Upper lobe of left lung (tissue), 6 donors: ENCODE measurements around the gene EEPD1. TPM values are rescaled to one million over a fixed set of nuclear protein-coding genes. Genes with fewer than 3 reads are reported as not detected.

ENCODE experiments used
- ATAC-seq, 2 donors: fragments of 200-7000 bp; cut with Tn5 transposase; one replicate each; pipeline ENCODE4 v1.9.1; 2022; ENCODE audit warnings: mild to moderate bottlenecking in 2 of 2, moderate library complexity in 2 of 2; ENCODE audit not compliant: low FRiP score in 2 of 2
- DNase-seq, 2 donors: peaks; one replicate each; pipeline ENCODE4 v3.0.0-alpha.2; 2019 to 2020
- H3K27ac ChIP-seq, 4 donors: fragments of 200-600 bp; sonication (generic); one replicate each; pipeline ENCODE4 v1.5.1; 2016 to 2019
- H3K27me3 ChIP-seq, 4 donors: fragments of 200-600 bp; sonication (generic); one replicate each; pipeline ENCODE4 v1.5.1; 2017 to 2019
- H3K36me3 ChIP-seq, 4 donors: fragments of 200-600 bp; sonication (generic); one replicate each; pipeline ENCODE4 v1.5.1; 2016 to 2019
- H3K4me1 ChIP-seq, 4 donors: fragments of 200-600 bp; sonication (generic); one replicate each; pipeline ENCODE4 v1.5.1; 2018 to 2019
- H3K4me3 ChIP-seq, 4 donors: fragments of 200-600 bp; sonication (generic); one replicate each; pipeline ENCODE4 v1.5.1; 2017 to 2019; ENCODE audit warnings: mild to moderate bottlenecking in 2 of 4, moderate library complexity in 1 of 4
- H3K9me3 ChIP-seq, 4 donors: fragments of 200-600 bp; sonication (generic); one replicate each; pipeline ENCODE4 v1.5.1; 2018 to 2019
- EP300 ChIP-seq, 4 donors: sonication (generic); formaldehyde crosslinking; IDR thresholded peaks; one replicate each; pipeline ENCODE4 v1.5.1; 2017; ENCODE audit warnings: antibody characterized with exemption in 4 of 4, control low read depth in 2 of 4
- POLR2A ChIP-seq, 4 donors: fragments of 450-650 bp; IDR thresholded peaks; one replicate each; pipeline ENCODE4 v1.5.1; 2016 to 2017; ENCODE audit warnings: antibody characterized with exemption in 4 of 4, mild to moderate bottlenecking in 2 of 4
- POLR2AphosphoS5 ChIP-seq, 2 donors: sonication (generic); formaldehyde crosslinking; IDR thresholded peaks; one replicate each; pipeline ENCODE4 v1.5.1; 2017; ENCODE audit warnings: antibody characterized with exemption in 2 of 2
- WGBS, 2 donors: methylation state at CpG; one replicate each; pipeline ENCODE4 v1.1.5; 2017 to 2018; 5-methylcytosine and 5-hydroxymethylcytosine counted together
- total RNA-seq, 6 donors: library from RNA; depleted of rRNA in 4 of 6; stranded (reverse); fragments of >200 nt in 4 of 6; gene quantifications; one replicate each; pipeline versions ENCODE4 v1.1.0 to v1.2.1, GENCODE V29; 2016 to 2021
- TF ChIP-seq, protein P1 (sequence below), 6 experiments: fragments of 450-650 bp in 4 of 6; fragments of 200-600 bp in 2 of 6; sonication (generic) in 2 of 6; IDR thresholded peaks; one replicate each; pipeline ENCODE4 v1.5.1; 2016 to 2019; ENCODE audit warnings: antibody characterized with exemption in 6 of 6
- donor health status: DM: no; HTN: no; CAD: no; lungs with moderate emphysema.
- donor health status: DM: no; HTN: yes; CAD: no; lungs with severe emphysema.

Gene EEPD1
- total RNA-seq, 6 donors from 2014 or later: 5.9 to 25.1 (median 11.2) TPM

DNA sequence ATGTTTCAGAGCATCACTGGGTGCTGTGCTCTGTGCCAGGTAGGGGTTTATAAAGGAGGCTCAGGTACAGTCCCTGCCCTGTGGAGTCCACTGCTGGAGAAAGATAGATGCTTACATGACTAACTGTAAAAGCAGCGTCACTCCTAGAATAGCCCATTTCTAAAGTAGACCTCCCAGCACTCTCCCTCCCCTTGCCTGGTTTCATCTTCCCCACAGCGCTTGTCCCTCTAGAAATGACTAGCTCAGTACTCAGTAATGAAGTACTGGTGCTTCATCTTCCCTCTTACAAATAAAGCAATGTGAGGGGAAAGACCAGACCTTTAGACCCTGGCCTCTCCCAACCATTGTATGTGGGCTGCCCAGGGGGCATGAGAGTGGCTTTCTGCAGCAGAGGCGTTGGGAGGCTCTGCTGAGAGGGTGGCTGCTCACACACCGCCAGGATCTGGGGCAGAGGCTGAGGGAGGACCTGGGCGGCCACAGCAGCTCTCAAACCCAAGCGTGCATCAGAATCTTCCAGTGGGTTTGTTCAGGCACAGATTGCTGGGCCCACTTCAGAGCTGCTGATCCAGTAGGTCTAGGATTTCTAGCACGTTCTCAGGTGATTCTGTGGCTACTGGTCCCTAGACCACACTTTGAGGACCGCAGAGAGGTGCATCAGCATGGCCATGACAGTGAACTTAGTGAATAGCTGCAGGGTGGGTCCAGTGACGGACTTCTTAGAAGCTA lies 126.3 kb downstream of the EEPD1 start:
- ATAC-seq (no peak), DNase-seq (no peak)
- H3K9me3 ChIP-seq: no peaks in the 10 kb centered on the region
- H3K36me3 ChIP-seq: no peaks in the 10 kb centered on the region
- TF ChIP-seq EP300 (IDR thresholded peaks at IDR 0.05) (no peak), POLR2AphosphoS5 (IDR thresholded peaks at IDR 0.05) (no peak), POLR2A (IDR thresholded peaks at IDR 0.05) (no peak)
- TF ChIP-seq, protein P1, sequence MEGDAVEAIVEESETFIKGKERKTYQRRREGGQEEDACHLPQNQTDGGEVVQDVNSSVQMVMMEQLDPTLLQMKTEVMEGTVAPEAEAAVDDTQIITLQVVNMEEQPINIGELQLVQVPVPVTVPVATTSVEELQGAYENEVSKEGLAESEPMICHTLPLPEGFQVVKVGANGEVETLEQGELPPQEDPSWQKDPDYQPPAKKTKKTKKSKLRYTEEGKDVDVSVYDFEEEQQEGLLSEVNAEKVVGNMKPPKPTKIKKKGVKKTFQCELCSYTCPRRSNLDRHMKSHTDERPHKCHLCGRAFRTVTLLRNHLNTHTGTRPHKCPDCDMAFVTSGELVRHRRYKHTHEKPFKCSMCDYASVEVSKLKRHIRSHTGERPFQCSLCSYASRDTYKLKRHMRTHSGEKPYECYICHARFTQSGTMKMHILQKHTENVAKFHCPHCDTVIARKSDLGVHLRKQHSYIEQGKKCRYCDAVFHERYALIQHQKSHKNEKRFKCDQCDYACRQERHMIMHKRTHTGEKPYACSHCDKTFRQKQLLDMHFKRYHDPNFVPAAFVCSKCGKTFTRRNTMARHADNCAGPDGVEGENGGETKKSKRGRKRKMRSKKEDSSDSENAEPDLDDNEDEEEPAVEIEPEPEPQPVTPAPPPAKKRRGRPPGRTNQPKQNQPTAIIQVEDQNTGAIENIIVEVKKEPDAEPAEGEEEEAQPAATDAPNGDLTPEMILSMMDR (IDR thresholded peaks at IDR 0.05): no peak
- 84 to 85% methylated on average over 4 to 9 of the region's 9 CpGs for WGBS, 2 donors
- peaks cover 19 to 21% (median 20%) of the 10 kb centered on the region in 4 donors for H3K4me1 ChIP-seq
- no peak overlapping the region for H3K27ac ChIP-seq
- H3K27me3 ChIP-seq: no peaks in the 10 kb centered on the region
- no peak overlapping the region for H3K4me3 ChIP-seq

DNA sequence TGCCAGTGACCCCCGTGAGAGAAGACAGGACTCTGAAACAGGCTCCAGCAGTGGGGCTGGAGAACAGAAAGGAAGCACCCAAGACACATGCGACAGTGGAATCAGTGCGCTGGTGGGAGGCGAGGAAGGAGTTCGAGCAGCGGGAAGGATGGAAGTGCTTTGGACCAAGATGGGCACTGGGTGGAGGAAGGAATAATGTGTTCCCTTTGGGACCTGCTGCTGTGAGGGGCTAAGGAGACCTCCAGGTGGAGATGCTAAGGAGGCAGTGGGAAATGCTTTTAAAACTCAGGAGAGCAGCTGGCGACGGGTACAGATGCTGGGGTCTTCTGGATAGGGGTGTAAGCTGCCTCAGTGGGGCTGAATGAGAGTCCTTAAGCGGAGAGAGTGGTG lies 126.9 kb downstream of the EEPD1 start:
- no peak for TF ChIP-seq POLR2A (IDR thresholded peaks at IDR 0.05)
- TF ChIP-seq, protein P1 (IDR thresholded peaks at IDR 0.05): no peak
- no peak for TF ChIP-seq POLR2AphosphoS5 (IDR thresholded peaks at IDR 0.05)
- TF ChIP-seq EP300 (IDR thresholded peaks at IDR 0.05): no peak
- 79 to 92% methylated on average over 9 of the region's 9 CpGs for WGBS, 2 donors
- H3K4me1 ChIP-seq: peaks cover 19 to 24% (median 20%) of the 10 kb centered on the region in 4 donors

DNA sequence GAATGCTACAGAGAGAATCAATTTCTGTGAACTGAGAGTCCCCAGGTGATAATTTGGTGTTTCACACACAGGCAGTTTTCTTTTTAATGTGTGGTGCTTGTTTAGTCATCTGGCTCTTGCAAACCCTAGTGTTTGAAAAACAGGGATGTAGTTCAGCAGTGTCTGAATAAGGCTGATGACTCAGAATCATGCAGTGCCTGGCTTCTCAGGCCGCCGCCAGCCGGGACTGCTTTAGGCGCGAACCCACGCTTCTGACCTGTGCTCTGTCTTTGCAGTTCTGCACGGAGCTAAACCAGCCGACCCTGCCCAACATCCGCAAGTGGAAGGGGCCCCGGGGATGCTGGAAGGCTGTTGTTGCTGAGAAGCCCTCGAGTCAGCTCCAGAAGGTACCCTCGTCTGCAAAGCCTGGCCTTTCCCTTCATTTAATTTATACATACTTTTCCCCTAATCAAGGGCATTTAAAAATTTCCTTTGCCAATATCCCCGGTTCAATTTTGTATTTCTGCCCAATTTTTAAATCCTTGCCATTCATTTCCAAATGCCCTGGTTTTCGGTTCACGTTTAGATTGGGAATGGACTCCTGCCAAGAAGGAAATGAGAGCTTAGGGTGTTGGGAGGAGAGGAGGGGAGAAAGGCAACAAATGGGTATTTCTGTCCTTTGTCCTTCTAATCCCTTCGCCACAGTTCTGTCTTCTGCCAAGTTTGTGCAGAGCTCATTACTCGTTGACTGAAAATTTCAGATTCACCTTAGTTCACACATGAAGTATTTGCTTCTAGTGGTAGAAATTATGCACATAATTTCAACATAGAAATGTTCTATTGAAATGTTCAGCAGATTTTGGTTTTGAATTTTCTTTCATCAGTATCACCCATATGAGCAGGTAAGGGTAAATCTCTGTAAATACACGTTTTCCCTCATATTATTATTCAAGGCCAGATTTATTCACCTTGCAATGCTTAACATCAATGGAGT lies 128.1 kb downstream of the EEPD1 start:
- no peaks in the 10 kb centered on the region for H3K36me3 ChIP-seq
- DNase-seq: peak; percentile 71 to 79
- no peaks in the 10 kb centered on the region for H3K9me3 ChIP-seq
- no peak for TF ChIP-seq POLR2AphosphoS5 (IDR thresholded peaks at IDR 0.05)
- peak in 1 of 4 donors; percentile 33 for TF ChIP-seq POLR2A (IDR thresholded peaks at IDR 0.05)
- TF ChIP-seq, protein P1 (IDR thresholded peaks at IDR 0.05): no peak
- peak overlapping the region in 2 of 4 donors; percentile 27 to 60 for H3K27ac ChIP-seq
- WGBS, 2 donors: 41 to 50% methylated on average over 18 of the region's 18 CpGs
- ATAC-seq: peak in 1 of 2 donors; percentile 88
- no peaks in the 10 kb centered on the region for H3K27me3 ChIP-seq
- no peak overlapping the region for H3K4me3 ChIP-seq
- peaks cover 23 to 26% (median 26%) of the 10 kb centered on the region in 4 donors for H3K4me1 ChIP-seq

More for the DNA sequence above, 126.9 kb downstream of the EEPD1 start:
- Histone ChIP-seq H3K27ac (no peak overlapping the region), H3K9me3 (no peaks in the 10 kb centered on the region), H3K4me3 (no peak overlapping the region), H3K36me3 (no peaks in the 10 kb centered on the region), H3K27me3 (no peaks in the 10 kb centered on the region)
- DNase-seq (no peak), ATAC-seq (no peak)

DNA sequence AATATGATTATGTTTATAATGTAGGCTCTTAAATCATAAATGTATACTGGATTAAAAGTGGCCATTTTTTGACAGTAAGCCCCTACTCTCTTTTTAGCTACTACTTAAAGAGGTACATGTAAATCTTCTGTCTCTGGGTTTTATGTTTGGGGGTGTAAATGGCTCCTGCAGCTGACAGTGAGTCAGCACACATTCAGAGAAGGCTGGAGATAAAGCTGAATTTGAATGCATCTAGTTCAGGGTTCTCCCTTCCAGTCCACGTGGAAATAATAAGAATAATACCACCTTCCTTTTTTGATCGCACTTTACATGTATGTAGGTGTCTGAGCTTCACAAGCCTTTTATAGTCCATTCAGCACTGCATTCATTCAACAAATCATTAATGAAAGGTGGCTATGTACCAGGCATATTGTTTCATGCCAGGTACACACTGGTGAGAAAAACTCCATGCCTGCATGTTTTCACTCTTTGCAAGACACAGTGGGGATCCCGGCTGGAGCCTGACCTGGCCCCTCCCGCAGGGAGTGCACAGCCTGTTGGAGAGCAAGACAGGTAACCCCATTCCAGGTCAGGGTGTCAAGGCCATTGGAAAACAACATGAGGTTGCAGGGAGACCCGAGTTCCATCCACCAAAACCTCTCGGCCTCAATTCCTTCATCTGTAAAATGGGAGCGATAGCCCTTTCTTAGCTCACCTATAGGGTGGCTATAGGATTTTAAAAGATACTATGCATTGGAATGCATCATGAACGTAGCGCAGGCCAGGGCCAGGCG lies 129.1 kb downstream of the EEPD1 start:
- Histone ChIP-seq H3K4me1 (peaks cover 33 to 35% (median 34%) of the 10 kb centered on the region in 4 donors), H3K9me3 (no peaks in the 10 kb centered on the region), H3K27me3 (no peaks in the 10 kb centered on the region), H3K36me3 (no peaks in the 10 kb centered on the region), H3K4me3 (no peak overlapping the region), H3K27ac (no peak overlapping the region)
- no peak for TF ChIP-seq POLR2AphosphoS5 (IDR thresholded peaks at IDR 0.05)
- TF ChIP-seq, protein P1 (IDR thresholded peaks at IDR 0.05): no peak
- TF ChIP-seq POLR2A (IDR thresholded peaks at IDR 0.05): no peak
- no peak for TF ChIP-seq EP300 (IDR thresholded peaks at IDR 0.05)
- WGBS, 2 donors: 90 to 92% methylated on average over 10 of the region's 10 CpGs
- ATAC-seq (no peak), DNase-seq (peak in 1 of 2 donors; percentile 19)
